ENCODE results near the gene RPL14. TPM values are rescaled to one million over a fixed set of nuclear protein-coding genes. Genes with fewer than 3 reads are reported as not detected.

RPL14 gene
- total and polyA plus RNA-seq, 2 of the 13 experiments (the other 11 are each of a cell fraction or from before 2014, with no cell fraction given) = 502 to 1,291 TPM

GRCh38 chr3:40456940-40457823, at the start of gene RPL14 (continued):
- TF ChIP-seq ZNF142 (CRISPR knock-in tag; IDR thresholded peaks at IDR 0.05) = no peak
- TF ChIP-seq TERF1 (CRISPR knock-in tag; IDR thresholded peaks at IDR 0.05) = 0 out of 2 replicates have a peak, but pooled peaks have one; percentile 45
- no peak for TF ChIP-seq ZNF34 (CRISPR knock-in tag; IDR thresholded peaks at IDR 0.05; ENCODE audit: borderline replicate concordance)
- TF ChIP-seq ZNF782 (CRISPR knock-in tag; IDR thresholded peaks at IDR 0.05; ENCODE audit: borderline replicate concordance) = no peak
- TF ChIP-seq ZNF326 (CRISPR knock-in tag; IDR thresholded peaks at IDR 0.05; ENCODE audit: borderline replicate concordance) = no peak
- peak; percentile 19; the same call in 1 of the 2 replicates for TF ChIP-seq MIXL1 (CRISPR knock-in tag; IDR thresholded peaks at IDR 0.05)
- TF ChIP-seq RARG (CRISPR knock-in tag; IDR thresholded peaks at IDR 0.05; ENCODE audit: low read depth) = no peak
- peak; percentile 30; the same call in 1 of the 2 replicates for TF ChIP-seq KDM3A (CRISPR knock-in tag; IDR thresholded peaks at IDR 0.05; ENCODE audit: low read depth)
- no peak for TF ChIP-seq ZFP37 (CRISPR knock-in tag; IDR thresholded peaks at IDR 0.05; ENCODE audit: borderline replicate concordance)
- no peak for TF ChIP-seq ZNF660 (CRISPR knock-in tag; IDR thresholded peaks at IDR 0.05; ENCODE audit: borderline replicate concordance, low read depth)
- TF ChIP-seq FOXJ3 (CRISPR knock-in tag; IDR thresholded peaks at IDR 0.05; ENCODE audit: borderline replicate concordance) = peak; percentile 36; the same call in 1 of the 2 replicates
- TF ChIP-seq ZNF800 (CRISPR knock-in tag; IDR thresholded peaks at IDR 0.05) = no peak
- TF ChIP-seq GFI1 (CRISPR knock-in tag; IDR thresholded peaks at IDR 0.05; ENCODE audit: borderline replicate concordance) = peak; percentile 52
- peak; percentile 91 for TF ChIP-seq ZNF547 (CRISPR knock-in tag; IDR thresholded peaks at IDR 0.05)
- TF ChIP-seq KLF11 (CRISPR knock-in tag; IDR thresholded peaks at IDR 0.05) = no peak
- no peak for TF ChIP-seq NR1H2 (CRISPR knock-in tag; IDR thresholded peaks at IDR 0.05; ENCODE audit: borderline replicate concordance, low read depth)
- TF ChIP-seq RNF219 (CRISPR knock-in tag; IDR thresholded peaks at IDR 0.05) = no peak
